GM21723 (cell line): ENCODE measurements around the gene PPP1R1B.

ENCODE experiments used
- ATAC-seq: cut with Tn5 transposase; IDR thresholded peaks from one replicate; pipeline ENCODE4 v1.9.1; 2021; ENCODE audit warnings: mild to moderate bottlenecking, moderate library complexity; ENCODE audit not compliant: unreplicated experiment

Gene PPP1R1B

DNA sequence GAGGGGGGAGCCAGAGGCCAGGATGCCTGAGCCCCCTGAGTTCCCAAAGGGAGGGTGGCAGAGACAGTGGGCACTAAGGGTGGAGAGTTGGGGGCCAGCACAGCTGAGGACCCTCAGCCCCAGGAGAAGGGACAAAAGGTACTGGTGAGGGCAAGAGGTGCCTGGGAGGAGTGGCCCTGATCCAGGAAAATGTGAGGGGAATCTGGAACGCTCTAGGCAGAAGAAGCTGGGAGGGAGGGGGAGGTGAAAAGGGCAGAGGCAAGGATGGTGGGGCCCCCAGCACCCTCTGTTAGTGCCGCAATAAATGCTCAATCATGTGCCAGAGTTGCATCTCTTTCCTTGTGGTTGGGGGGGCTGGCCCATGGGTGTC lies 39.5 kb downstream of the PPP1R1B start:
- ATAC-seq: no peak

GRCh38 chr17:39666601-39667261 lies 40.0 kb downstream of the PPP1R1B start:
- ATAC-seq: no peak

DNA sequence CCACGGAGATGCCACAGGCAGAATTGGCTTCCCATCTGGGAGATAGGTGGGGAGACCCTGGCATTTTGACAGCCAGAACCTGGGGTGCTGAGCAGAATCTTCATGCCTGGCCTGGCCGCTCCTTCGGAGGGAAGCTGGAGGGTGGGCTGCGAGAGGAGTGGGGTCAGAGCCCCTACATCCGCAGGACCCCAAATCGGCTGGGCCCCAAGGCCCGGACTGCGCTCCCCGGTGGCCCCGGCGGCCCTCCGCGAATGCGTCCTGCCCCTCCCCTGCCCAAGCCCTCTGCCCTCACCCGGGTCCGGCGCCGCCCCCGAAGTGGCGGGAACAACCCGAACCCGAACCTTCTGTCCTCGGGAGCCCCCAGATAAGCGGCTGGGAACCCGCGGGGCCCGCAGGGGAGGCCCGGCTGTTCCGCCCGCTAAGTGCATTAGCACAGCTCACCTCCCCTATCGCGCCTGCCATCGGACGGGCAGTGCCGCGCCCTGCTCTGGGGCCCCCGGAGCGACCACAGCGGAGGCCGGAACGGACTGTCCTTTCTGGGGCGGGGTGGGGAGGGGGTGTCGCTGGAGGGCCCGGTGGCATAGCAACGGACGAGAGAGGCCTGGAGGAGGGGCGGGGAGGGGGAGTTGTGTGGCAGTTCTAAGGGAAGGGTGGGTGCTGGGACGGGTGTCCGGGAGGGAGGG lies 40.7 kb downstream of the PPP1R1B start:
- no peak for ATAC-seq

- no peak for ATAC-seq
These were observed 41.5 kb downstream of the PPP1R1B start, which contains the start of gene PNMT for GRCh38 chr17:39667945-39668924. PNMT (plus strand) TSS chr17:39668453; CDS start chr17:39668476, 23 bp downstream.

DNA sequence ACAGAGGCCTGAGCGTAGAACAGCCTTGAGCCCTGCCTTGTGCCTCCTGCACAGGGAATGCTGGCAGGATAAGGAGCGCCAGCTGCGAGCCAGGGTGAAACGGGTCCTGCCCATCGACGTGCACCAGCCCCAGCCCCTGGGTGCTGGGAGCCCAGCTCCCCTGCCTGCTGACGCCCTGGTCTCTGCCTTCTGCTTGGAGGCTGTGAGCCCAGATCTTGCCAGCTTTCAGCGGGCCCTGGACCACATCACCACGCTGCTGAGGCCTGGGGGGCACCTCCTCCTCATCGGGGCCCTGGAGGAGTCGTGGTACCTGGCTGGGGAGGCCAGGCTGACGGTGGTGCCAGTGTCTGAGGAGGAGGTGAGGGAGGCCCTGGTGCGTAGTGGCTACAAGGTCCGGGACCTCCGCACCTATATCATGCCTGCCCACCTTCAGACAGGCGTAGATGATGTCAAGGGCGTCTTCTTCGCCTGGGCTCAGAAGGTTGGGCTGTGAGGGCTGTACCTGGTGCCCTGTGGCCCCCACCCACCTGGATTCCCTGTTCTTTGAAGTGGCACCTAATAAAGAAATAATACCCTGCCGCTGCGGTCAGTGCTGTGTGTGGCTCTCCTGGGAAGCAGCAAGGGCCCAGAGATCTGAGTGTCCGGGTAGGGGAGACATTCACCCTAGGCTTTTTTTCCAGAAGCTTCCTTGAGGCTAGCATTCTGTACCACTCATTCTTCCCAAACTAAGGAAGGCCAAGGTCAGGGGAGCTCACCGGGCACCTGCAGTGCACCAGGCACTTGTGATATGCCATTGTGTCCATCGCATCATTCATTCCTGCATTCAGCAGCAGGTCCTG lies 43.4 kb downstream of the PPP1R1B start:
- ATAC-seq: no peak

GRCh38 chr17:39670746-39671145 lies 44.0 kb downstream of the PPP1R1B start:
- ATAC-seq: no peak

DNA sequence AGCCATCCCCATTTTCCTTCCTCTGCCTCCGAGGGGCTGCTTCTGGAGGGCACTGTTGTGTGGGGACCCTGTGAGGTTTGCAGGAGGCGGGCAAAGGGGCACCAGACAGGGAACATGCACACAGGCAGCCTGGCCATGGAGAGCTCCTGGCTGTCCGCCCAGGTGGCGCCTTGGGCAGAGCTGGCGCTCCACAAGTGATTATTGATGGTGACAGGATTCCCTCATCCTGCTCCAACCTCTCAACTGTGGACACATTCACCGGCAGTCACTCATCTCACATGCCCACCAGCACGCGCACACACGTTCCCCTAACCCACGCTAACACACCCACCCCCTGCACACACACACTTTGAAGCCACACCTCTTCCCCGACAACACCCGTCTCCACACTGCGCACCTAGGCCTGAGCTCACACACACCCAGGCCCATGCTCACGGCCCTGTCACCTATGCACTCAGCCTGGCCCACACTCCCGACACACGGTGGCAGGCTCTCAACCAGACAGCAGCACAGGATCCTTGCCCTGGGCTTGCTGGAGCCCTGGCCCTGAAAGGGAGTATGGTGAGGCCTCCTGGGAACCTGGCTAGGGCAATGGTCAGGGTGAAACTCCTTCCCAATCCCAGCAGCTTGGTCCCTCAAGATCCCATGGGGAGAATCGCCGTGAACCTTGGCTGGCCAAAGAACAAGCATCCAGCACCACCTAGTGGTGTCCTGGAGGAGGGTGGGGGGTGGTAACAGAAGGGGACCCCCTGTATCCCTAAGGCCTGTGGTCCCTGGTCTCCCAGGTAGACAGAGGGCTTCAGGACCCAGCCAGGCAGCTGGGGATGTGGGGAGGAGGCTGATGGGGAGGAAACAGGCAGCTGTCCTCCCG lies 45.1 kb downstream of the PPP1R1B start:
- ATAC-seq: no peak

- no peak for ATAC-seq
These were observed 46.0 kb downstream of the PPP1R1B start for GRCh38 chr17:39672522-39673334.

DNA sequence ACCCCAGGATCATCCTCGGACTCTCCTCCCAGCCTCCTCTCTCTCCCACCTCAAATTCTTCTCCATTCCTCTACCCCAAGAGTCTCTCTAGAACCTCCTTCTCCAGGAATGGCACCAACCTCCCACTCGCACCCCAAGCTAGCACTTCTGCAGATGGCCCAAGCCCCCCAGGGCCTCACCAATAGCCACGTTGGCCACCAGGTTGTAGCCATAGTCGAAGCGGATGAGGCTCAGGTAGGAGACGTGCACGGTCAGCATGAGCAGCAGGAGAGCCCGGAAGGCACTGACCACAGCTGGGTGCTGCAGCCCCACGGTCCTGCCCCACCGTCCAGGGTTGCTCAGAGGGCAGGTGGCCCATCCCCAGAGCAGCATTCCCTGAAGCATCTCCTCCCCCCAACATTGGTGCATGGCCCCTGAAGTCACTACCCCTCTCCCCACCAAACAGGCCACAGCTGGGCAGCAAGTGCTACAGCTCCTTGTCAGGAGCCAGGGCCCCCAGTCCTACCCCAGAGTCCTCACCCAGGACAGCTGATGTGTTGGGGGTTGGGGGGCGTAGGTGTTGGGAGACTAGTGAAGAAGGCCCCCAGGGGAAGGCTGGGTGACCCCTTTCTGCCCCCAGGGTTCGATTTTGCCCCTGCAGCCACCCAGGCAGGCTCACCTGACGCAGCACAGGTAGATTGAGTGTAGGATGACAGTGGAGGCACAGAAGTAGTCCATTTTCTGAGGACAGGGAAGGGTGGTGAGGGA lies 46.8 kb downstream of the PPP1R1B start:
- no peak for ATAC-seq

GRCh38 chr17:39674179-39674578 lies 47.4 kb downstream of the PPP1R1B start:
- ATAC-seq: no peak

- no peak for ATAC-seq
These were observed 48.1 kb downstream of the PPP1R1B start for GRCh38 chr17:39674702-39675389.

DNA sequence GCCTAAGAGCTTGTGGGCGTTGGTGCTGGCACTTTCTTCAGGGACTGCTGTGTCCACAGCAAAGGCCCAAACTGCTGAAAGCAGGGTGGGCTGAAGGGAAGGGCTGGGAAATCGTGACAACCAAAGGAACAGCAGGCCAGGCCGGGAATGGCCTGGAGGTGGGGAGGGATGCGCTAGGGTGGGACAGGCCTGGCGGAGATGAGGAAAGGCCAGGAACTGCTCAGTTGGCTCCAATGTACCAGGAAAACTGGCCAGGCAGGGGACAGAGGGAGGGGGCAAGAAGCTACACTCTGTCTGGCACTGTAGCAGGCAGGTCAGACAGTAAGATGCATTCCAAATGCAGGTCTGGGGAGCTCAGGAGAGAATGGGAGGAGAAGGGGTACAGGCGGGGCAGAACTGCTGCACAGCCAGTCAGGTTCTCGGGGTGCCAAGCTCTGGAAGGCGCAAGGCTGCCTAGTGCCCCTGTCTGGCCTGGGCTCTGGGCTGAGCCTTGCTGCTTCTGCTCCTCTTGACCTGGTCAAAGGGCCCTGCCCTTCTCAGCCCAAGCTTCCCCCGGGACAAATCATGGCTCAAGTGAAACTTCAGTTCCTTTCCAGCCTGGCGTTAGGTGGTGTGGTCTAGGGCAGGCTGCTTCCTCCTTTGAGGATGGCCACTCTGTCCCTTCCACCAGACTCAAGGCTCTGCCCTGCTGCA lies 48.8 kb downstream of the PPP1R1B start:
- no peak for ATAC-seq

- no peak for ATAC-seq
These were observed 49.6 kb downstream of the PPP1R1B start for GRCh38 chr17:39676198-39676819.

DNA sequence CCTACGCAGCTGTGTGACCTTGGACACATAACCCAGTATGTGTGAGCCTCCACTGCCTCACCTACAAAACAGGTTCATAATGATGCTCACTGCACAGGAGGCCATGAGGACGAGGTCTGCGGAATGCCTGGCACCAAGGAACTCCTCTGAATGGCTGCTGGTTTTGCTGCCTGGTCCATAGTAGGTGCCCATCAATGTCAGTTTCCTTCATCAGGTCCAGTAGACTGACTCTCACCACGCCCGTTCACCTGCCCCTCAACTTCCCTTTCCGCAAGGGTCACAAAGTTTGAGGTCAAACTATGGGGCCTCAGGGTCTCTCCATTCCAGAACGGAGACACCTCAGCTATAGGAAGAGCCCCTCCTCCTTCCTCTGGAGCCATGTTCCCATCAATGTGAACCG lies 50.3 kb downstream of the PPP1R1B start:
- no peak for ATAC-seq

DNA sequence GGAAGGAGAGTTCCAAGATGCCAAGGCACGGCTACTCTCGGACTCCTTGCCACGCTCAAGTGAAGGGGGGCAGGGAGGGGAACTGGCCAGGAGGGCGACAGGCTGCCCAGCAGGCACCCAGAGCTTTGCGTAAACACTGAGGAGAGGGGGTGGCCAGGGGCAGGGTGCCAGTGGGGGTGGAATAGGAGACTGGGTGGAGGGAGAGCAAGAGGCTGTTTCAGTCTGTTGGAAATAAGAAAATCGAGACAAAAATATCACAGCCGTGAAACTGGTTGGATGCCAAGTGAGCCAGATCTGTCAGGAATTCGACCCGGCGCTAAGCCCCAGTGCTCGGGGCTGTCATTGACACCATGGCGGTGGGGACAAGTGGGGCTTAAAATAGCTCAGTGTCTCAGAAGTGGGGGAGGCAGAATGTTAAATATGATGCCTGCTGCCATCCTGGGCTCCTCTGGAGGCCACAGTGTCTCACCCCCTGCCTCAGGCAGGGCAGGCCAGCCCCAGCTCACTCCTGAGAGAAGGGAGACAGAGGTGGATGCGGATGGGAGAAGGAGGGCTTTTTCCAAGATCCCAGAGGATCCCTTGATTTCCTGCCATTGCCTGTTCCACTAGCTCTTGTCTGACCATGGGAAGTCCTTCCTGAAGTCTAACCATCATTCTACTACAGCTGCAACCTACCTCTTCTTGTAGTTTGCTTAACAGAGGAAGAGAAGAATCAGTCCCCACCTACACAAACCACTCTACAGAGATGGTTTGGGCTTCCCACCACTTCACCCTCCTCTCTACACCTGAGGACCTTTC lies 51.0 kb downstream of the PPP1R1B start:
- no peak for ATAC-seq
